Breast epithelium (tissue), 3 donors: ENCODE data around the gene PRKCD.

Experiments used
- POLR2A ChIP-seq: fragments of 450-650 bp; IDR thresholded peaks from one replicate; pipeline ENCODE4 v1.6.1; 2016; ENCODE audit warnings: antibody characterized with exemption, mild to moderate bottlenecking, moderate library complexity
- POLR2AphosphoS5 ChIP-seq, 3 donors: sonication (generic); formaldehyde crosslinking; IDR thresholded peaks; one replicate each; pipeline ENCODE4 v1.6.1; 2017; ENCODE audit warnings: antibody characterized with exemption in 3 of 3

DNA sequence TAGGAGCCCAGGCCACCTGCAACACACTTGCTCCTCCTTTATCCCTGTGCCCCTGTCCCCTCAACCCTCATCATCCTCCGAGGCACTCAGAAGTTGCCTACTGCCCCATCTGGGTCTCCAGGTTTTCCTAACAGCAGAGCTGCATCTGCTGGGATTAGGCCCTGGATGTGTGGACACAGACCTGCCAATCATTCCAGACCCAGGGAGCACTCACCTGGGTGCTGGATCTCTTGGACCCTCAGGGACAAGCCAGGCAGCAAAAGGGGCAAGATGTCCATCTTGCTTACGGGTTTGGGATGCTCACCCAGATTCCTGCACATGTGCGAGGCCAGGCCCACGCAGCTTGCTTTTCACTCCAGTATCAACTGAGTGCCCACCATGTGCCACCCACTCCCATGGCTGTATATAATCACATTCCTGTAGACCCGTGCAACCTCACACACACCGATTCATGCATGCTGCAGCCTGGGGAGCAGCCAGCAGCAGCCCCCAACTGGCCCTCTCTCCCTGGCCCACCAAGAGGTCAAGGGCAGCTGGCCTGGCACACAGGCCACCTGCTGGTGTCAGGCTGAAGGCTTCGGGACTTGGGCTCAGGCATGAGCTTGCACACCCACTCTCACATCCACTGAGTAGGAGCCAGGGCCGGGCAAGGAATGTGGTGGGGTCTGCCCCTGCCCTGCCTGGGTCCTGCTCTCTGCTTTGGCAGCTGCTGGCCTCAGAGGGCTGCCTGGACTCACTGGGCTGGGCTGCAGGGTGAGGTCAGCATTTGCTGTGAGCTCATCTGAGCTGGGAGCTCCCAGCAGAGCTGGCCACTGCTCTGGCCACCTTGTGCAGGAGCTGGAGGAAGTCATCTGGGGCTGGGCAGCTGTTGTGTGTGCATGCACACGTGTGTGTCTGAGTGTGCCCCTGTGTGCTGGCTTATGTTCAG lies 14.9 kb downstream of the PRKCD start:
- no peak for TF ChIP-seq POLR2A
- no peak for TF ChIP-seq POLR2AphosphoS5 (IDR thresholded peaks at IDR 0.05)
